ENCODE results near the gene SLC43A3. TPM values are rescaled to one million over a fixed set of nuclear protein-coding genes. Genes with fewer than 3 reads are reported as not detected.

The SLC43A3 gene
- 66.0 and 127 TPM in 2 replicates for total RNA-seq

GRCh38 chr11:57426929-57427726 is at the start of gene SLC43A3:
TSS of gene SLC43A3 (minus strand) at chr11:57427121. CDS start at chr11:57426172, 949 bp downstream.
- no peak for DNase-seq (ENCODE audit: low read depth)
- no peak for TF ChIP-seq CTCF (conservative IDR thresholded peaks at IDR 0.05; ENCODE audit: low read depth, low read length)
- peak within 1 kb of the TSS; percentile 48 for H3K4me3 ChIP-seq (ENCODE audit: low read depth, low read length)

GRCh38 chr11:57476047-57476756 is 49.3 kb upstream of the SLC43A3 start:
- no peak for DNase-seq (ENCODE audit: low read depth)
- no peak for TF ChIP-seq CTCF (conservative IDR thresholded peaks at IDR 0.05; ENCODE audit: low read depth, low read length)
- H3K4me3 ChIP-seq (ENCODE audit: low read depth, low read length), result peak overlapping the region; percentile 21

GRCh38 chr11:57475671-57476046 is 48.7 kb upstream of the SLC43A3 start:
- DNase-seq (ENCODE audit: low read depth), result no peak
- TF ChIP-seq CTCF (conservative IDR thresholded peaks at IDR 0.05; ENCODE audit: low read depth, low read length), result no peak
- no peak overlapping the region for H3K4me3 ChIP-seq (ENCODE audit: low read depth, low read length)

GRCh38 chr11:57475191-57475590 is 48.3 kb upstream of the SLC43A3 start:
- H3K4me3 ChIP-seq (ENCODE audit: low read depth, low read length), result no peak overlapping the region
- TF ChIP-seq CTCF (conservative IDR thresholded peaks at IDR 0.05; ENCODE audit: low read depth, low read length), result no peak
- no peak for DNase-seq (ENCODE audit: low read depth)

- no peak for DNase-seq (ENCODE audit: low read depth)
- TF ChIP-seq CTCF (conservative IDR thresholded peaks at IDR 0.05; ENCODE audit: low read depth, low read length), result no peak
- H3K4me3 ChIP-seq (ENCODE audit: low read depth, low read length), result no peak overlapping the region
These were observed 47.8 kb upstream of the SLC43A3 start for GRCh38 chr11:57474803-57475115.

GRCh38 chr11:57474017-57474802 is 47.3 kb upstream of the SLC43A3 start:
- H3K4me3 ChIP-seq (ENCODE audit: low read depth, low read length), result no peak overlapping the region
- TF ChIP-seq CTCF (conservative IDR thresholded peaks at IDR 0.05; ENCODE audit: low read depth, low read length), result no peak
- DNase-seq (ENCODE audit: low read depth), result no peak

Data from epithelial cell of proximal tubule (primary cell).